Osteoblast (primary cell): ENCODE data around the gene XXYLT1. TPM values are rescaled to one million over a fixed set of nuclear protein-coding genes. Genes with fewer than 3 reads are reported as not detected.
A peak's percentile ranks its signal among the peaks of the same experiment; 100 is the strongest.

Source experiments
- DNase-seq: peaks from one replicate; pipeline ENCODE4 v3.0.0; 2011; ENCODE audit warnings: low spot score, mixed read lengths; ENCODE audit not compliant: insufficient read length; ENCODE audit errors: missing footprints
- H2AFZ ChIP-seq: 2 replicates; pipeline ENCODE4 v1.6.0; 2011; ENCODE audit warnings: mild to moderate bottlenecking, low read length
- H3K27ac ChIP-seq: 2 replicates; pipeline ENCODE4 v1.5.1; 2011; ENCODE audit warnings: mild to moderate bottlenecking, low read depth, low read length, moderate library complexity
- H3K27me3 ChIP-seq: 2 replicates; pipeline ENCODE4 v1.6.0; 2012; ENCODE audit warnings: mild to moderate bottlenecking, control low read depth, inconsistent platforms, low read length, moderate library complexity; ENCODE audit not compliant: insufficient read depth
- H3K36me3 ChIP-seq: 2 replicates; pipeline ENCODE4 v1.5.1; 2011; ENCODE audit warnings: mild to moderate bottlenecking, low read length, control low read depth, moderate library complexity; ENCODE audit not compliant: insufficient read depth
- H3K4me1 ChIP-seq: 2 replicates; pipeline ENCODE4 v1.5.1; 2011; ENCODE audit warnings: mild to moderate bottlenecking, low read length, control low read depth, moderate library complexity; ENCODE audit not compliant: insufficient read depth
- H3K4me2 ChIP-seq: 2 replicates; pipeline ENCODE4 v1.6.0; 2011; ENCODE audit warnings: mild to moderate bottlenecking, low read length; ENCODE audit not compliant: insufficient read depth
- H3K4me3 ChIP-seq: fragments of 200-600 bp; sonication (generic); 3 replicates; pipeline ENCODE4 v1.5.1; 2012; ENCODE audit warnings: mild to moderate bottlenecking, low read length, inconsistent platforms; ENCODE audit not compliant: insufficient read depth
- H3K79me2 ChIP-seq: 2 replicates; pipeline ENCODE4 v1.6.0; 2012; ENCODE audit warnings: mild to moderate bottlenecking, low read length, control low read depth, inconsistent platforms; ENCODE audit not compliant: insufficient read depth
- H3K9me3 ChIP-seq: 2 replicates; pipeline ENCODE4 v1.5.1; 2011; ENCODE audit warnings: low read depth, low read length, control low read depth
- H4K20me1 ChIP-seq: 2 replicates; pipeline ENCODE4 v1.6.0; 2012; ENCODE audit warnings: mild to moderate bottlenecking, low read length, control low read depth; ENCODE audit not compliant: insufficient read depth
- total RNA-seq: library from RNA; depleted of rRNA; stranded (reverse); fragments of >200 nt; gene quantifications from 2 replicates; pipeline ENCODE4 v1.2.3, GENCODE V29; 2012
- TF ChIP-seq, protein P1 (sequence below): IDR thresholded peaks from 2 replicates; pipeline ENCODE4 v1.5.1; 2011; ENCODE audit warnings: mild to moderate bottlenecking, low read depth, low read length, moderate library complexity; ENCODE audit errors: extremely low read depth

XXYLT1 gene, protein sequence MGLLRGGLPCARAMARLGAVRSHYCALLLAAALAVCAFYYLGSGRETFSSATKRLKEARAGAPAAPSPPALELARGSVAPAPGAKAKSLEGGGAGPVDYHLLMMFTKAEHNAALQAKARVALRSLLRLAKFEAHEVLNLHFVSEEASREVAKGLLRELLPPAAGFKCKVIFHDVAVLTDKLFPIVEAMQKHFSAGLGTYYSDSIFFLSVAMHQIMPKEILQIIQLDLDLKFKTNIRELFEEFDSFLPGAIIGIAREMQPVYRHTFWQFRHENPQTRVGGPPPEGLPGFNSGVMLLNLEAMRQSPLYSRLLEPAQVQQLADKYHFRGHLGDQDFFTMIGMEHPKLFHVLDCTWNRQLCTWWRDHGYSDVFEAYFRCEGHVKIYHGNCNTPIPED
- 28.2 and 28.9 TPM in 2 replicates for total RNA-seq

DNA sequence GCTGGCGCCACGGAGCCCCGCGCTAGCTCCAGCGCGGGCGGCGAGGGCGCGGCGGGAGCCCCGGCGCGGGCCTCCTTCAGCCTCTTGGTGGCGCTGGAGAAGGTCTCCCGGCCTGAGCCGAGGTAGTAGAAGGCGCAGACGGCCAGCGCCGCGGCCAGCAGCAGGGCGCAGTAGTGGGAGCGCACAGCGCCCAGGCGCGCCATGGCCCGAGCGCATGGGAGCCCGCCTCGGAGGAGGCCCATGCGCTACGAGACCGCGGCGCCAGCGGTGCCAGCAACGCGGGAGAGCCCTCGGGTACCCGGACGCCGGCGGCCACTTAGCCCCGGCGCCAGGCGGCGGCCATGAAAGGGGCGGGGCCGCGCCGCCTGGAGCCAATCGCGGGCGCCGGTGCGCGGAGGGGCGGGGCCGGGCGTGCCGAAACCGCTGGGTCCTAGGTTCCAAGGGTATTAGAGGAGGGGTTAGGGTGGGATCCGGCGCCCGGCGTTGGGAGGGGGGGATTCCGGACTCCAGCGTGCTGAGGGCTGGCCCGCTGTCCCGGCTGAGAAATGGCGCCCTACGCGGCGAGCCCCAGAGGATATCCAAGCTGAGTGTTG lies at the start of gene XXYLT1:
TSS of gene XXYLT1 (minus strand) at position 343 of the 593 bp plus-strand sequence. CDS start at position 242, 101 bp downstream.
- Histone ChIP-seq H3K27me3 (no peaks in the 10 kb centered on the region), H3K79me2 (peaks cover 30% of the 10 kb centered on the region), H3K9me3 (no peaks in the 10 kb centered on the region), H3K27ac (peak within 1 kb of the TSS; percentile 71), H4K20me1 (peaks cover 9% of the 10 kb centered on the region), H3K36me3 (peaks cover 3% of the 10 kb centered on the region), H3K4me3 (peak within 1 kb of the TSS; percentile 86), H3K4me2 (peak within 1 kb of the TSS; percentile 98), H2AFZ (peak within 1 kb of the TSS; percentile 96), H3K4me1 (peaks cover 15% of the 10 kb centered on the region)
- DNase-seq, result peak; percentile 99
- TF ChIP-seq, protein P1, sequence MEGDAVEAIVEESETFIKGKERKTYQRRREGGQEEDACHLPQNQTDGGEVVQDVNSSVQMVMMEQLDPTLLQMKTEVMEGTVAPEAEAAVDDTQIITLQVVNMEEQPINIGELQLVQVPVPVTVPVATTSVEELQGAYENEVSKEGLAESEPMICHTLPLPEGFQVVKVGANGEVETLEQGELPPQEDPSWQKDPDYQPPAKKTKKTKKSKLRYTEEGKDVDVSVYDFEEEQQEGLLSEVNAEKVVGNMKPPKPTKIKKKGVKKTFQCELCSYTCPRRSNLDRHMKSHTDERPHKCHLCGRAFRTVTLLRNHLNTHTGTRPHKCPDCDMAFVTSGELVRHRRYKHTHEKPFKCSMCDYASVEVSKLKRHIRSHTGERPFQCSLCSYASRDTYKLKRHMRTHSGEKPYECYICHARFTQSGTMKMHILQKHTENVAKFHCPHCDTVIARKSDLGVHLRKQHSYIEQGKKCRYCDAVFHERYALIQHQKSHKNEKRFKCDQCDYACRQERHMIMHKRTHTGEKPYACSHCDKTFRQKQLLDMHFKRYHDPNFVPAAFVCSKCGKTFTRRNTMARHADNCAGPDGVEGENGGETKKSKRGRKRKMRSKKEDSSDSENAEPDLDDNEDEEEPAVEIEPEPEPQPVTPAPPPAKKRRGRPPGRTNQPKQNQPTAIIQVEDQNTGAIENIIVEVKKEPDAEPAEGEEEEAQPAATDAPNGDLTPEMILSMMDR, result peak; percentile 32

DNA sequence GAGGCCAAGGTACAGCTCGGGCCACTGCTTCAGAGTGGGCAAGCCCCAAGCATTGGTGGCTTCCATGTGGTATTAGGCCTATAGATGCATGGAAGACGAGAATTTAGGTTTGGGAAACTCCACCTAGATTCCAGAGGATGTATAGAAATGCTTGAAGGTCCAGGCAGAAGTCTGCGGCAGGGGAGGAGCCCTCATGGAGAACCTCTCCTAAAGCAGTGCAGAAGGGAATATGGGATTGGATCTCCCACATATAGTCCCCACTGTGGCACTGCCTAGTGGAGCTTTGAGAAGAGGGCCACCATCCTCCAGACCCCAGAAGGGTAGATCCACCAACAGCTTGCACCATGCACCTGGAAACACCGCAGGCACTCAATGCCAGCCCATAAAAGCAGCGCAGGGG lies 48.1 kb upstream of the XXYLT1 start:
- Histone ChIP-seq H3K4me3 (no peak overlapping the region), H4K20me1 (no peaks in the 10 kb centered on the region), H3K36me3 (peaks cover 19% of the 10 kb centered on the region), H3K4me1 (no peaks in the 10 kb centered on the region), H3K27me3 (no peaks in the 10 kb centered on the region), H3K4me2 (no peak overlapping the region), H2AFZ (no peak overlapping the region), H3K27ac (no peak overlapping the region), H3K9me3 (no peaks in the 10 kb centered on the region), H3K79me2 (no peaks in the 10 kb centered on the region)
- TF ChIP-seq, protein P1, result no peak
- DNase-seq, result no peak

DNA sequence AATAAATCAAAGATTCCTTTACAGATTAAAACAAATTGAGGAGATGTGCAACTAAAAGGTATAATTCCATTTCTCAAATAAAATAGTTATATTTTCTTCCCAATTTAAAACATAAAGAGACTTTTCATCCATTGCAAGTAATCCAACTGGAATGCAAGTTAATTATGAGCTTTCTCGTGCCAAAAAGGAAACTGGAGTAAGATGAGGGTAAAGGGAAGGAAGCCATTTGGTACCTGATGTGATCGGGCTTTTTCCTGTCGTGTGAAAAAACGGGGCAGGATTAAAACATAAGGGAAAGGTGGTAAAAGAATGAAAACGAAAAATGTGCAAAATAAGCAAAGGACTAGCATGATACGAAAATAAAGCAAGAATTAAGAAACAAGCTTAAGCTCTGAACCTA lies 41.8 kb upstream of the XXYLT1 start:
- no peaks in the 10 kb centered on the region for H3K4me1 ChIP-seq
- H3K4me3 ChIP-seq, result no peak overlapping the region
- H3K27me3 ChIP-seq, result no peaks in the 10 kb centered on the region
- H3K4me2 ChIP-seq, result peak overlapping the region; percentile 66
- TF ChIP-seq, protein P1, result no peak
- peaks cover 3% of the 10 kb centered on the region for H3K36me3 ChIP-seq
- no peaks in the 10 kb centered on the region for H3K79me2 ChIP-seq
- no peaks in the 10 kb centered on the region for H4K20me1 ChIP-seq
- H2AFZ ChIP-seq, result no peak overlapping the region
- peak; percentile 57 for DNase-seq
- no peak overlapping the region for H3K27ac ChIP-seq
- H3K9me3 ChIP-seq, result no peaks in the 10 kb centered on the region

DNA sequence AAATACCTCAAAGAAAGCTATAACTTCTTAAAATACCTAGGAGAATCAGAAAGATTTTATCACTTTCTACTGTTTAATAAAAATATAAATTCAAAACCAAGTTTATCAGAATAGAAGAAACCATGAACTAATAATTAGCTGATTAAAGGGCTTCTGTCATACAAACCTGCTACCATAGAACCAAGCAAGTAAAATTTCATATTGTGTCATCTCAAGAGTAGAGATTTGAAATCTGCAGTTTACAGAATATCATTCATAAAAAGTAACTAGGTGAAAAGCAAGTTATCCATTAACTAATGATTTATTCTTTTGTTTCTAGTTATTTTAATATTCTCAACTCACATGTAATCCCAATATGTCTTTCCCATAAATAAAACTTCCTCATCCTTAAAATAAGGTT lies 36.8 kb upstream of the XXYLT1 start:
- no peak overlapping the region for H3K27ac ChIP-seq
- DNase-seq, result no peak
- H3K4me1 ChIP-seq, result peaks cover 3% of the 10 kb centered on the region
- H3K27me3 ChIP-seq, result no peaks in the 10 kb centered on the region
- H3K79me2 ChIP-seq, result no peaks in the 10 kb centered on the region
- no peak overlapping the region for H3K4me2 ChIP-seq
- H3K4me3 ChIP-seq, result no peak overlapping the region
- TF ChIP-seq, protein P1, result no peak
- no peaks in the 10 kb centered on the region for H3K9me3 ChIP-seq
- H3K36me3 ChIP-seq, result peaks cover 3% of the 10 kb centered on the region
- H4K20me1 ChIP-seq, result no peaks in the 10 kb centered on the region
- no peak overlapping the region for H2AFZ ChIP-seq
